22Rv1 (cell line): ENCODE results near the gene LRRK1.

Experiments used
- H3K27ac ChIP-seq: fragments of 450-650 bp; 2 replicates; pipeline ENCODE4 v1.5.1; 2017
- ZFX ChIP-seq: fragments of 450-650 bp; IDR thresholded peaks from 2 replicates; pipeline ENCODE4 v1.6.1; 2017; ENCODE audit warnings: antibody characterized with exemption, borderline replicate concordance
- TF ChIP-seq, protein P1 (sequence below): fragments of 450-650 bp; IDR thresholded peaks from 2 replicates; pipeline ENCODE4 v1.5.1; 2017; ENCODE audit warnings: mild to moderate bottlenecking

Gene LRRK1

DNA sequence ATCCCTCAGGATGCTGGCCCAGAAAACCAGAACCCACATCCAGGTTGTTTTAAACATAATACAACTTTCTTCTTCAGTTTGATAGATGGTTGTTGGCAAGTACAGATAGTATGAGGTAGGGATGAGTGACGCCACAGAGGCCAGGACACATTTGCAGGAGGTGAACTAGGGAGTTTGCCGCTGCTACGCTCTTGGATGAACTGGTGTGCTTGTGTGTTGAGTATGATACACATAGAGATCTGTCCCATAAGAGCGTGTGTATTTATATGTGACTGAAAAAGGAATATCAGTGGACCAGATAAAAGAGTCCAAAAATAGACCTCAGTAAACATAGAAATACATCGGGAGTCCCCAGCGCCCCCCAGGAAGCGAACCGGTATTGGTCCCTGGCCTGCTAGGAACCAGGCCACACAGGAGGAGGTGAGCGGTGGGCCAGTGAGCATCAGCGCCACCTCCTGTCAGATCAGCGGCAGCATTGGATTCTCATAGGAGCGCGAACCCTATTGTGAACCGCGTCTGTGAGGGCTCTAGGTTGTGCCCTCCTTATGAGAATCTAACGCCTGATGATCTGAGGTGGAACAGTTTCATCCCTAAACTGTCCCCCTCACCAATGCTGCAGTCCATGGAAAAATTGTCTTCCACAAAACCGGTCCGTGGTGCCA lies 98.1 kb downstream of the LRRK1 start:
- TF ChIP-seq, protein P1, sequence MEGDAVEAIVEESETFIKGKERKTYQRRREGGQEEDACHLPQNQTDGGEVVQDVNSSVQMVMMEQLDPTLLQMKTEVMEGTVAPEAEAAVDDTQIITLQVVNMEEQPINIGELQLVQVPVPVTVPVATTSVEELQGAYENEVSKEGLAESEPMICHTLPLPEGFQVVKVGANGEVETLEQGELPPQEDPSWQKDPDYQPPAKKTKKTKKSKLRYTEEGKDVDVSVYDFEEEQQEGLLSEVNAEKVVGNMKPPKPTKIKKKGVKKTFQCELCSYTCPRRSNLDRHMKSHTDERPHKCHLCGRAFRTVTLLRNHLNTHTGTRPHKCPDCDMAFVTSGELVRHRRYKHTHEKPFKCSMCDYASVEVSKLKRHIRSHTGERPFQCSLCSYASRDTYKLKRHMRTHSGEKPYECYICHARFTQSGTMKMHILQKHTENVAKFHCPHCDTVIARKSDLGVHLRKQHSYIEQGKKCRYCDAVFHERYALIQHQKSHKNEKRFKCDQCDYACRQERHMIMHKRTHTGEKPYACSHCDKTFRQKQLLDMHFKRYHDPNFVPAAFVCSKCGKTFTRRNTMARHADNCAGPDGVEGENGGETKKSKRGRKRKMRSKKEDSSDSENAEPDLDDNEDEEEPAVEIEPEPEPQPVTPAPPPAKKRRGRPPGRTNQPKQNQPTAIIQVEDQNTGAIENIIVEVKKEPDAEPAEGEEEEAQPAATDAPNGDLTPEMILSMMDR = peak; percentile 68
- TF ChIP-seq ZFX = no peak
- H3K27ac ChIP-seq = no peak overlapping the region

DNA sequence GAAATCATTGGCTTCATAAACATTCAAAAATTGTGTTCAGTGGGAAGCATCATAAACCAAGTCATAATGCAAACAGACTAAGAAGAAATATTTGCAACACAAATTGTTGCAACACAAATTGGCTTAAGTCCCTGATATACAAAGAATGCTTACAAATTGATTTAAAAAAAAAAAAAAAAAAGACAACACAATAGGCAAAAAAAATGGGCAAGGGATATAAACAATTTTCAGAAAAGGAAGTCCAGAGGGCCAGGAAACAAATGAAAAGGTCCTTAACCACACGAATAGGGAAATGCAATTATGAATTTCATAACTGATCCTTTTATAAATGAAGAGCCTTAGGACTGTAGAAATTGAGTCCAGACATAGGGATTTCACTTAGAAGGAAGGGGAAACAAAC lies 98.9 kb downstream of the LRRK1 start:
- TF ChIP-seq, protein P1 = no peak
- no peak for TF ChIP-seq ZFX
- no peak overlapping the region for H3K27ac ChIP-seq

DNA sequence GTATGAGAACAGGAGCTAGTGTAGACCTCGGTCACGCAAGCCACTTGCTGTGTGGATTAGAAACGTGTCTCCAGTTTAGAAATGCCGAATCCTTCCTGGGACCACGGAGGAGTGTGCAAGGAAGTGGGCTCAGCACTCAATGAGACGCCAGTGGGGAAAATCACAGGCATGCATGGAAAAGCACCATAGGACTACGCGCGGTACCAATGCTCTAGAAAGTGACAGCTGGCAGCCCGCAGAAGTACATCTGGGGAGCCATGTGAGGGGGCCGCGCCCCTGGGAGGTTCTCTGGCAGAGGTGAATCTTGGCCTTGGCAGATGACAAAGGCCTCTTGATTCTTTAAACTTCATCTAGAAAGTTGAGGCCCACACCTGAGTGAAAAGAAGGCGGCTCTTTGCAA lies 99.3 kb downstream of the LRRK1 start:
- H3K27ac ChIP-seq = no peak overlapping the region
- no peak for TF ChIP-seq ZFX
- TF ChIP-seq, protein P1 = no peak

DNA sequence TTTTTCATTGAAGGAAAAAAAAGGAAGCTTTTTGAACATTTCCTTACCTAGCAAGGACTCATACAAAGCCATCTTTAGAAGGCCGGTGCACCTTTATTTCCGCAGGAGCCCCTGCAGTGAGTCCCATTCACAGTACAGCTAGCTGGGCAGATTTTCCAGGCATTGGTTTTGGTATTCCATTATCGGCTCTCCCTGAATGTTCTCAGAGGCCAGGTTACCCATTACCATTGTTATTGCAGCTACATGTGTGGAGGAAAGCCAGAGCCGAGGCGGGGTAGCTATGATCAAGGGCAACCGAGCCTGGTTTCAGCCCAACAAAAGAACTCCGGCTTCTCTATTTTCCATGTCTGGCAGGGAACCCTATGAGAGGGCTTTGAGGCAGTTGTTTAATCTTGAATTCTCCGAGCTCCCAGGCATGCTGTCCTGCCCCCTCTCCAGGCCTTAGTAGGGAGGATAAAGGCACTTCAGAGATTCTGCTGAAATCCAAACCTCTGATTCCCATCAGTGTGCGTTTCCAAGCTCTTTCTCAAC lies 100.3 kb downstream of the LRRK1 start:
- TF ChIP-seq, protein P1 = no peak
- TF ChIP-seq ZFX = no peak

DNA sequence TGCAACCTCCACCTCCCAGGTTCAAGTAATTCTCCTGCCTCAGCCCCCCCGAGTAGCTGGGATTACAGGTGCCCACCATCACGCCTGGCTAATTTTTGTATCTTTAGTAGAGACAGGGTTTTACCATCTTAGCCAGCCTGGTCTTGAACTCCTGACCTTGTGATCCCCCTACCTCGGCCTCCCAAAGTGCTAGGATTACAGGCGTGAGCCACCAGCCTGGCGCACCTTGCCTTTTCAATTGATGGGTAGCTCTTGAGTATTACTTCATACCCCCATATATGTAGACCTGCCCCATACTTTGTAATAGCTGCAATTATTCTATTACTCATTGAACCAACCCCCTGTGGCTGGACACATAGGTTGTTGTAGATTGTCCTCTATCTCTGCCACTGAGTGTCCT lies 101.3 kb downstream of the LRRK1 start:
- no peak overlapping the region for H3K27ac ChIP-seq

More for the DNA sequence above, 100.3 kb downstream of the LRRK1 start:
- H3K27ac ChIP-seq = no peak overlapping the region

DNA sequence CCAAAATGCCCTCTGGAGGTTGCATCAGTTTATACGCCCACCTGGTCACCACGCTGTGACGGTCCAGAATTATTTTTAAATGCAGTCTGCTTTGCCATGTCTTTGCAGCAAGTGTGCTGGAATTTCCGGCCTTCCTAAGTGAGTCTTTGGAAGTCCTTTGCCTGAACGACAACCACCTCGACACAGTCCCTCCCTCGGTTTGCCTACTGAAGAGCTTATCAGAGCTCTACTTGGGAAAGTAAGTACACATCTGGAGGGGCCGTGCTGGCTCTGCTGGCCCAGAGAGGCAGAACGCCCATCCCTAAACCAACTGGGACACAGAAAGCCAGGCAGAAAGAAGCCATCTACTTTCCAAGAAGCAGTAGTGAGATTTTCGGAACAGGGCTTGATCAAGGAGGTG lies 101.8 kb downstream of the LRRK1 start:
- TF ChIP-seq ZFX = no peak
- TF ChIP-seq, protein P1 = no peak
- H3K27ac ChIP-seq = no peak overlapping the region

More for the DNA sequence above, 101.3 kb downstream of the LRRK1 start:
- TF ChIP-seq ZFX = no peak
- TF ChIP-seq, protein P1 = no peak

DNA sequence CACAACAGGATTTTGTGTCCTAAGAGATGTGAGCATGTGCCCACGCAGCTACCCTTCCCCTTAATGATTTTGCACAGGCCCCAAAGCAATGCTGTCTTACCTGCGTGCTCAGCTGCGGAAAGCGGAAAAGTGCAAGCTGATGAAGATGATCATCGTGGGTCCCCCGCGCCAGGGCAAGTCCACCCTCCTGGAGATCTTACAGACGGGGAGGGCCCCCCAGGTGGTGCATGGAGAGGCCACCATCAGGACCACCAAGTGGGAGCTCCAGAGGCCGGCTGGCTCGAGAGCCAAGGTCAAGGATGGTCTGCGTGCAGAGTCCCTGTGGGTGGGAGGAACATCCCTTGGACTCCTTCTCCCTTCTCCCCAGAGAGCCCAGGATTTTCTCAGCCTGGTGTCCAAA lies 103.1 kb downstream of the LRRK1 start:
- no peak overlapping the region for H3K27ac ChIP-seq
- no peak for TF ChIP-seq ZFX
- TF ChIP-seq, protein P1 = no peak
